HEK293 (cell line): Measurements from ENCODE around the gene APEX2.

ENCODE experiments used
- BCL11A ChIP-seq: fragments of 450-650 bp; formaldehyde crosslinking; IDR thresholded peaks from 2 replicates; pipeline ENCODE4 v1.5.1; 2016; ENCODE audit warnings: low read depth, missing biosample characterization, missing genetic modification characterization
- HOXD13 ChIP-seq: sonication (generic); formaldehyde crosslinking; IDR thresholded peaks from 2 replicates; pipeline ENCODE4 v1.8.0; 2022; ENCODE audit warnings: missing genetic modification reagents, borderline replicate concordance
- KLF16 ChIP-seq: fragments of 450-650 bp; formaldehyde crosslinking; IDR thresholded peaks from 2 replicates; pipeline ENCODE4 v1.5.1; 2017; ENCODE audit warnings: missing biosample characterization, missing genetic modification characterization
- KLF7 ChIP-seq: fragments of 450-650 bp; formaldehyde crosslinking; IDR thresholded peaks from 2 replicates; pipeline ENCODE4 v1.5.1; 2016; ENCODE audit warnings: missing biosample characterization, missing genetic modification characterization, borderline replicate concordance
- KLF9 ChIP-seq: fragments of 450-650 bp; formaldehyde crosslinking; IDR thresholded peaks from 2 replicates; pipeline ENCODE4 v1.5.1; 2016; ENCODE audit warnings: missing biosample characterization, missing genetic modification characterization, low read depth
- MYNN ChIP-seq: fragments of 450-650 bp; formaldehyde crosslinking; IDR thresholded peaks from 2 replicates; pipeline ENCODE4 v1.5.1; 2016; ENCODE audit warnings: missing biosample characterization, missing genetic modification characterization, borderline replicate concordance
- OVOL3 ChIP-seq: fragments of 450-650 bp; formaldehyde crosslinking; IDR thresholded peaks from 2 replicates; pipeline ENCODE4 v1.5.1; 2016; ENCODE audit warnings: missing biosample characterization, missing genetic modification characterization
- SETDB1 ChIP-seq: IDR thresholded peaks from one replicate; pipeline ENCODE4 v1.6.1; 2017; ENCODE audit warnings: mild to moderate bottlenecking, low read length, moderate library complexity, mixed read lengths; ENCODE audit not compliant: insufficient read length
- SP7 ChIP-seq: fragments of 450-650 bp; formaldehyde crosslinking; IDR thresholded peaks from 2 replicates; pipeline ENCODE4 v1.5.1; 2016; ENCODE audit warnings: missing biosample characterization, missing genetic modification characterization
- TRIM28 ChIP-seq: IDR thresholded peaks from 2 replicates; pipeline ENCODE4 v1.6.1; 2011; ENCODE audit warnings: low read length, control low read depth, borderline replicate concordance
- ZBTB26 ChIP-seq: fragments of 450-650 bp; formaldehyde crosslinking; optimal IDR thresholded peaks from 2 replicates; pipeline ENCODE3; 2016; ENCODE audit warnings: missing biosample characterization, mild to moderate bottlenecking, missing genetic modification characterization
- ZNF10 ChIP-seq: fragments of 450-650 bp; formaldehyde crosslinking; IDR thresholded peaks from 2 replicates; pipeline ENCODE4 v1.5.1; 2017; ENCODE audit warnings: missing biosample characterization, missing genetic modification characterization
- ZNF132 ChIP-seq: fragments of 450-650 bp; formaldehyde crosslinking; IDR thresholded peaks from 2 replicates; pipeline ENCODE4 v1.5.1; 2017; ENCODE audit warnings: missing biosample characterization, missing genetic modification characterization, borderline replicate concordance
- ZNF24 ChIP-seq: fragments of 450-650 bp; formaldehyde crosslinking; IDR thresholded peaks from 2 replicates; pipeline ENCODE4 v1.5.1; 2016; ENCODE audit warnings: missing biosample characterization, missing genetic modification characterization
- ZNF335 ChIP-seq: fragments of 450-650 bp; formaldehyde crosslinking; conservative IDR thresholded peaks from 2 replicates; pipeline ENCODE4 v1.5.1; 2016; ENCODE audit warnings: missing biosample characterization, missing genetic modification characterization
- ZNF394 ChIP-seq: fragments of 450-650 bp; formaldehyde crosslinking; IDR thresholded peaks from 2 replicates; pipeline ENCODE4 v1.5.1; 2016; ENCODE audit warnings: missing biosample characterization, missing genetic modification characterization, mild to moderate bottlenecking, moderate library complexity, borderline replicate concordance
- ZNF518A ChIP-seq: fragments of 450-650 bp; formaldehyde crosslinking; conservative IDR thresholded peaks from 2 replicates; pipeline ENCODE4 v1.5.1; 2016; ENCODE audit warnings: low read depth, missing biosample characterization, missing genetic modification characterization
- ZNF660 ChIP-seq: fragments of 450-650 bp; IDR thresholded peaks from 2 replicates; pipeline ENCODE4 v1.5.1; 2018; ENCODE audit warnings: missing biosample characterization, mild to moderate bottlenecking, missing genetic modification characterization
- ZNF677 ChIP-seq: fragments of 450-650 bp; IDR thresholded peaks from 2 replicates; pipeline ENCODE4 v1.5.0; 2018; ENCODE audit warnings: missing biosample characterization, mild to moderate bottlenecking, missing genetic modification characterization, moderate library complexity
- ZNF701 ChIP-seq: fragments of 450-650 bp; formaldehyde crosslinking; IDR thresholded peaks from 2 replicates; pipeline ENCODE4 v1.5.1; 2016; ENCODE audit warnings: missing biosample characterization, missing genetic modification characterization
- ZNF843 ChIP-seq: fragments of 450-650 bp; formaldehyde crosslinking; IDR thresholded peaks from 2 replicates; pipeline ENCODE4 v1.5.1; 2016; ENCODE audit warnings: missing biosample characterization, missing genetic modification characterization
- TF ChIP-seq, protein P1 (sequence below): fragments of 450-650 bp; formaldehyde crosslinking; IDR thresholded peaks from 2 replicates; pipeline ENCODE4 v1.5.1; 2016; ENCODE audit warnings: missing biosample characterization, missing genetic modification characterization
- TF ChIP-seq, protein P2 (sequence below): fragments of 450-650 bp; formaldehyde crosslinking; conservative IDR thresholded peaks from 2 replicates; pipeline ENCODE4 v1.5.1; 2016; ENCODE audit warnings: low read depth, missing biosample characterization, missing genetic modification characterization

The APEX2 gene

GRCh38 chrX:54999717-55000598 lies at the start of gene APEX2 (continued):
- TF ChIP-seq ZNF518A (tag by site-specific recombination) (peak; percentile 57; the same call in 1 of the 2 replicates), KLF16 (peak; percentile 53; the same call in 1 of the 2 replicates), TRIM28 (peak; percentile 82; the same call in 1 of the 2 replicates), ZNF394 (tag by site-specific recombination) (peak; percentile 17; the same call in 1 of the 2 replicates), ZNF677 (tag by site-specific recombination) (no peak), ZNF335 (tag by site-specific recombination) (peak; percentile 78), HOXD13 (CRISPR knock-in tag) (no peak), ZBTB26 (tag by site-specific recombination) (peak; percentile 75), SP7 (tag by site-specific recombination) (0 out of 2 replicates have a peak, but pooled peaks have one; percentile 22), ZNF10 (tag by site-specific recombination) (no peak), OVOL3 (tag by site-specific recombination) (no peak), SETDB1 (no peak), MYNN (tag by site-specific recombination) (no peak), ZNF132 (tag by site-specific recombination) (no peak), KLF9 (tag by site-specific recombination) (peak; percentile 39; the same call in 1 of the 2 replicates), ZNF843 (no peak), BCL11A (tag by site-specific recombination) (no peak), ZNF24 (tag by site-specific recombination) (no peak), KLF7 (tag by site-specific recombination) (no peak), ZNF701 (tag by site-specific recombination) (no peak), ZNF660 (tag by site-specific recombination) (no peak)
- TF ChIP-seq, protein P1, sequence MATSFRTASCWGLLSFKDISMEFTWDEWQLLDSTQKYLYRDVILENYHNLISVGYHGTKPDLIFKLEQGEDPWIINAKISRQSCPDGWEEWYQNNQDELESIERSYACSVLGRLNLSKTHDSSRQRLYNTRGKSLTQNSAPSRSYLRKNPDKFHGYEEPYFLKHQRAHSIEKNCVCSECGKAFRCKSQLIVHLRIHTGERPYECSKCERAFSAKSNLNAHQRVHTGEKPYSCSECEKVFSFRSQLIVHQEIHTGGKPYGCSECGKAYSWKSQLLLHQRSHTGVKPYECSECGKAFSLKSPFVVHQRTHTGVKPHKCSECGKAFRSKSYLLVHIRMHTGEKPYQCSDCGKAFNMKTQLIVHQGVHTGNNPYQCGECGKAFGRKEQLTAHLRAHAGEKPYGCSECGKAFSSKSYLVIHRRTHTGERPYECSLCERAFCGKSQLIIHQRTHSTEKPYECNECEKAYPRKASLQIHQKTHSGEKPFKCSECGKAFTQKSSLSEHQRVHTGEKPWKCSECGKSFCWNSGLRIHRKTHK (tag by site-specific recombination): no peak
- TF ChIP-seq, protein P2, sequence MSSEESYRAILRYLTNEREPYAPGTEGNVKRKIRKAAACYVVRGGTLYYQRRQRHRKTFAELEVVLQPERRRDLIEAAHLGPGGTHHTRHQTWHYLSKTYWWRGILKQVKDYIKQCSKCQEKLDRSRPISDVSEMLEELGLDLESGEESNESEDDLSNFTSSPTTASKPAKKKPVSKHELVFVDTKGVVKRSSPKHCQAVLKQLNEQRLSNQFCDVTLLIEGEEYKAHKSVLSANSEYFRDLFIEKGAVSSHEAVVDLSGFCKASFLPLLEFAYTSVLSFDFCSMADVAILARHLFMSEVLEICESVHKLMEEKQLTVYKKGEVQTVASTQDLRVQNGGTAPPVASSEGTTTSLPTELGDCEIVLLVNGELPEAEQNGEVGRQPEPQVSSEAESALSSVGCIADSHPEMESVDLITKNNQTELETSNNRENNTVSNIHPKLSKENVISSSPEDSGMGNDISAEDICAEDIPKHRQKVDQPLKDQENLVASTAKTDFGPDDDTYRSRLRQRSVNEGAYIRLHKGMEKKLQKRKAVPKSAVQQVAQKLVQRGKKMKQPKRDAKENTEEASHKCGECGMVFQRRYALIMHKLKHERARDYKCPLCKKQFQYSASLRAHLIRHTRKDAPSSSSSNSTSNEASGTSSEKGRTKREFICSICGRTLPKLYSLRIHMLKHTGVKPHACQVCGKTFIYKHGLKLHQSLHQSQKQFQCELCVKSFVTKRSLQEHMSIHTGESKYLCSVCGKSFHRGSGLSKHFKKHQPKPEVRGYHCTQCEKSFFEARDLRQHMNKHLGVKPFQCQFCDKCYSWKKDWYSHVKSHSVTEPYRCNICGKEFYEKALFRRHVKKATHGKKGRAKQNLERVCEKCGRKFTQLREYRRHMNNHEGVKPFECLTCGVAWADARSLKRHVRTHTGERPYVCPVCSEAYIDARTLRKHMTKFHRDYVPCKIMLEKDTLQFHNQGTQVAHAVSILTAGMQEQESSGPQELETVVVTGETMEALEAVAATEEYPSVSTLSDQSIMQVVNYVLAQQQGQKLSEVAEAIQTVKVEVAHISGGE (tag by site-specific recombination): peak; percentile 82
